GDM1 (cell line): Measurements from ENCODE around the gene FAM131B.

ENCODE experiments used
- DNase-seq: peaks from one replicate; lab custom pipeline; 2025; lab: John Stamatoyannopoulos, UW

FAM131B gene

GRCh38 chr7:143322760-143323633 is 39.5 kb downstream of the FAM131B start:
- peak; percentile 47 for DNase-seq

GRCh38 chr7:143321734-143322133 is 40.8 kb downstream of the FAM131B start:
- DNase-seq, result peak; percentile 46

GRCh38 chr7:143321242-143321641 is 41.3 kb downstream of the FAM131B start:
- no peak for DNase-seq

GRCh38 chr7:143320620-143321019 is 41.9 kb downstream of the FAM131B start:
- DNase-seq, result no peak

- no peak for DNase-seq
Observed at GRCh38 chr7:143318661-143319060, 43.9 kb downstream of the FAM131B start.

GRCh38 chr7:143316492-143316891 is 46.0 kb downstream of the FAM131B start:
- DNase-seq, result no peak

- DNase-seq, result no peak
Observed at GRCh38 chr7:143315776-143316175, 46.7 kb downstream of the FAM131B start, which contains the start of gene CLCN1. Gene CLCN1 (plus strand): TSS chr7:143316111. CDS start chr7:143316213, 102 bp downstream.

GRCh38 chr7:143314127-143314526 is 48.4 kb downstream of the FAM131B start:
- peak; percentile 21 for DNase-seq

- no peak for DNase-seq
Observed at GRCh38 chr7:143308632-143309031, 53.9 kb downstream of the FAM131B start.

GRCh38 chr7:143305423-143306070 is 57.0 kb downstream of the FAM131B start:
- DNase-seq, result peak; percentile 49

GRCh38 chr7:143304938-143305337 is 57.6 kb downstream of the FAM131B start:
- no peak for DNase-seq

GRCh38 chr7:143303733-143304132 is 58.8 kb downstream of the FAM131B start:
- DNase-seq, result no peak
